OCI-LY1 (cell line): ENCODE data around the gene MOGAT1.

ENCODE experiments used
- H2AFZ ChIP-seq: fragments of 200-600 bp; sonication (generic), shearing (Covaris generic); 2 replicates; pipeline ENCODE4 v1.6.0; 2014; ENCODE audit warnings: antibody characterized with exemption, mild to moderate bottlenecking, low read length
- H3F3A ChIP-seq: fragments of 200-600 bp; sonication (generic), shearing (Covaris generic); 2 replicates; pipeline ENCODE4 v1.6.0; 2014; ENCODE audit warnings: mild to moderate bottlenecking, antibody characterized with exemption, low read length, moderate library complexity; ENCODE audit not compliant: insufficient read depth
- H3K27ac ChIP-seq: fragments of 200-600 bp; sonication (generic); 2 replicates; pipeline ENCODE4 v1.5.1; 2014; ENCODE audit warnings: low read length, mixed run types, mild to moderate bottlenecking, low read depth; ENCODE audit not compliant: poor library complexity, severe bottlenecking
- H3K27me3 ChIP-seq: fragments of 200-600 bp; sonication (generic); 2 replicates; pipeline ENCODE4 v1.6.0; 2014; ENCODE audit warnings: antibody characterized with exemption, mild to moderate bottlenecking, low read length, moderate library complexity; ENCODE audit not compliant: insufficient read depth
- H3K36me3 ChIP-seq: fragments of 200-600 bp; sonication (generic); 2 replicates; pipeline ENCODE4 v1.6.1; 2014; ENCODE audit warnings: mild to moderate bottlenecking, antibody characterized with exemption, low read length, moderate library complexity, mixed read lengths; ENCODE audit not compliant: insufficient read depth
- H3K4me1 ChIP-seq: fragments of 200-600 bp; sonication (generic); 2 replicates; pipeline ENCODE4 v1.5.1; 2014; ENCODE audit warnings: mild to moderate bottlenecking, low read length, moderate library complexity; ENCODE audit not compliant: insufficient read depth, severe bottlenecking
- H3K4me2 ChIP-seq: fragments of 200-600 bp; sonication (generic), shearing (Covaris generic); 2 replicates; pipeline ENCODE4 v1.6.1; 2014; ENCODE audit warnings: low read length
- H3K4me3 ChIP-seq: fragments of 200-600 bp; sonication (generic); 2 replicates; pipeline ENCODE4 v1.5.1; 2014; ENCODE audit warnings: low read length, low read depth, mild to moderate bottlenecking, mixed read lengths; ENCODE audit not compliant: poor library complexity, severe bottlenecking
- H3K79me2 ChIP-seq: fragments of 200-600 bp; shearing (Covaris generic); 2 replicates; pipeline ENCODE4 v1.6.1; 2016; ENCODE audit warnings: mixed run types, low read length, mixed read lengths; ENCODE audit not compliant: insufficient read depth
- H3K9ac ChIP-seq: fragments of 200-600 bp; sonication (generic), shearing (Covaris generic); 2 replicates; pipeline ENCODE4 v1.6.1; 2014; ENCODE audit warnings: mild to moderate bottlenecking, low read length, mixed read lengths
- H3K9me2 ChIP-seq: fragments of 200-600 bp; sonication (generic), shearing (Covaris generic); 2 replicates; pipeline ENCODE4 v1.6.1; 2014; ENCODE audit warnings: low read depth, mild to moderate bottlenecking, low read length, mixed read lengths
- H3K9me3 ChIP-seq: fragments of 200-600 bp; shearing (Covaris generic); 2 replicates; pipeline ENCODE4 v1.6.1; 2014; ENCODE audit warnings: low read length, mixed read lengths
- H4K20me1 ChIP-seq: fragments of 200-600 bp; sonication (generic), shearing (Covaris generic); 2 replicates; pipeline ENCODE4 v1.6.0; 2016; ENCODE audit warnings: mild to moderate bottlenecking, low read length; ENCODE audit not compliant: insufficient read depth
- EZH2 ChIP-seq: fragments of 200-600 bp; sonication (generic), shearing (Covaris generic); IDR thresholded peaks from 2 replicates; pipeline ENCODE4 v1.8.0; 2017; ENCODE audit warnings: borderline replicate concordance, mixed run types, mild to moderate bottlenecking, antibody characterized with exemption, low read length, moderate library complexity, mixed read lengths
- TF ChIP-seq, protein P1 (sequence below): fragments of 200-600 bp; sonication (generic), shearing (Covaris generic); IDR thresholded peaks from 2 replicates; pipeline ENCODE4 v1.5.1; 2017; ENCODE audit warnings: mild to moderate bottlenecking, antibody characterized with exemption, low read length, moderate library complexity, mixed read lengths

The MOGAT1 gene

DNA sequence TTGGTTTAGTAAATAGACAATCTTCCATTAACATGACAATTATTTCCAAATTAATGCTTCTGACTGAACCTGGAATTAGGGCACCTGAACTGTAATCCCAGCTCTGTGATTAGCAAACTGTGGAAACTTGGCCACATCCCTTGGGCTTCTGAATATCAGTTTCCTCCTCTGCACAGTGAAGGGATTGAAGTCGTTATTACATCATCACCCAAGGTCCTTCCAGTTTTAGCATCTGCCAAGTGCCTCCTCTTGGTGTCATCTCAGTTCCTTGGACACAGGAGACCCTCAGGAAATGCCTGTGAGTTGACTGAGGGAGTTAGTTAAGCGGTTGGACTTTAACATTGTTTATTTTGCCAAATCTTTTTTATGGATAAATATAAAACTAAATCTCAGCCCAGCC, 64.8 kb downstream of the MOGAT1 start:
- no peak for TF ChIP-seq EZH2
- TF ChIP-seq, protein P1, sequence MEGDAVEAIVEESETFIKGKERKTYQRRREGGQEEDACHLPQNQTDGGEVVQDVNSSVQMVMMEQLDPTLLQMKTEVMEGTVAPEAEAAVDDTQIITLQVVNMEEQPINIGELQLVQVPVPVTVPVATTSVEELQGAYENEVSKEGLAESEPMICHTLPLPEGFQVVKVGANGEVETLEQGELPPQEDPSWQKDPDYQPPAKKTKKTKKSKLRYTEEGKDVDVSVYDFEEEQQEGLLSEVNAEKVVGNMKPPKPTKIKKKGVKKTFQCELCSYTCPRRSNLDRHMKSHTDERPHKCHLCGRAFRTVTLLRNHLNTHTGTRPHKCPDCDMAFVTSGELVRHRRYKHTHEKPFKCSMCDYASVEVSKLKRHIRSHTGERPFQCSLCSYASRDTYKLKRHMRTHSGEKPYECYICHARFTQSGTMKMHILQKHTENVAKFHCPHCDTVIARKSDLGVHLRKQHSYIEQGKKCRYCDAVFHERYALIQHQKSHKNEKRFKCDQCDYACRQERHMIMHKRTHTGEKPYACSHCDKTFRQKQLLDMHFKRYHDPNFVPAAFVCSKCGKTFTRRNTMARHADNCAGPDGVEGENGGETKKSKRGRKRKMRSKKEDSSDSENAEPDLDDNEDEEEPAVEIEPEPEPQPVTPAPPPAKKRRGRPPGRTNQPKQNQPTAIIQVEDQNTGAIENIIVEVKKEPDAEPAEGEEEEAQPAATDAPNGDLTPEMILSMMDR: no peak
- Histone ChIP-seq H3K4me1 (no peaks in the 10 kb centered on the region), H3K27ac (no peak overlapping the region), H3K27me3 (no peaks in the 10 kb centered on the region), H3F3A (no peaks in the 10 kb centered on the region; the same call in 1 of the 2 replicates), H3K9ac (no peak overlapping the region), H3K36me3 (no peaks in the 10 kb centered on the region; the same call in 1 of the 2 replicates), H2AFZ (no peak overlapping the region), H3K4me2 (no peak overlapping the region), H4K20me1 (no peaks in the 10 kb centered on the region), H3K9me2 (no peaks in the 10 kb centered on the region), H3K9me3 (0 out of 2 replicates have a peak, but pooled peaks cover 2% of the 10 kb centered on the region), H3K4me3 (no peak overlapping the region), H3K79me2 (no peaks in the 10 kb centered on the region)

DNA sequence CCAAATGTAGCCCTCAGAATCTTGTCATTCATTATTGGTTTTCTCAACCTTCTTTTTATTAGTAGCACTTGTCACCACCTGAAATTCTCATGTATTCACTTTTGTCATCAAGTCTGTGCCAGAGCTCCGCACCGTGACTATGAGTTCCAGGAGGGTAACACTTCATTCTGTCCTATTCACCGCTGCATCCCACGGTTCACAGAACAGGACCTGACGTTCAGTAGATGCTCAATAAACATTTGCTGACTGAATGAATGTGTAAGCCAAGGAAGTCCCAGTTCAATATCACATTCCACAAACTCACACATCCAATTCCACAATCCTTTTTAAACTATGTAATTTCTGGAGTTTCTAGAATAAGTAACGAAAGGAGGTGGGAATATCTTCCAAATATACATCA, 65.5 kb downstream of the MOGAT1 start:
- H4K20me1 ChIP-seq: no peaks in the 10 kb centered on the region
- TF ChIP-seq, protein P1: no peak
- TF ChIP-seq EZH2: no peak
- no peak overlapping the region for H3K27ac ChIP-seq
- H3K4me1 ChIP-seq: no peaks in the 10 kb centered on the region
- H3K9ac ChIP-seq: no peak overlapping the region
- no peaks in the 10 kb centered on the region for H3K27me3 ChIP-seq
- 0 out of 2 replicates have a peak, but pooled peaks cover 2% of the 10 kb centered on the region for H3K9me3 ChIP-seq
- no peak overlapping the region for H2AFZ ChIP-seq
- no peaks in the 10 kb centered on the region for H3K79me2 ChIP-seq
- H3K36me3 ChIP-seq: no peaks in the 10 kb centered on the region; the same call in 1 of the 2 replicates
- no peaks in the 10 kb centered on the region; the same call in 1 of the 2 replicates for H3F3A ChIP-seq
- no peak overlapping the region for H3K4me2 ChIP-seq
- H3K9me2 ChIP-seq: no peaks in the 10 kb centered on the region
- H3K4me3 ChIP-seq: no peak overlapping the region

DNA sequence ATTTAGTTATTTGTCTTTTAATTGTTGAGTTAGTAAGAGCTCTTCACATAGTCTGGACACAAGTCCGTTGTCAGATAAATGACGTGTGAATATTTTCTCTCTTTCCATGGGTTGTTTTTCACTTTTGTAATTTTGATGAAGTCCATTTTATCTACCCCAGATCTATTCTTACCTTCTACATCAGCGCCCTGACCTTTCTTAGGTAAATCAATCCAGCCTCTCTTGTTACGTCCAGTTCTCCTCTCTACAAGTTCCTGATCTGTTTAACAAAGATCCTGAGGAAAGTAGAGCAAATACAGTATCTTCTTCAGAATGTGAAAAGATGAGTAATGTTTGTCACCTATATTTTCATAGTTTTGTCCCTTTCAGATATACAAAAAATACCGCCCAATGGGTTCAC, 66.9 kb downstream of the MOGAT1 start:
- Histone ChIP-seq H3K9me3 (0 out of 2 replicates have a peak, but pooled peaks cover 2% of the 10 kb centered on the region), H3F3A (no peaks in the 10 kb centered on the region; the same call in 1 of the 2 replicates), H3K27ac (no peak overlapping the region), H3K4me2 (no peak overlapping the region), H3K4me1 (no peaks in the 10 kb centered on the region), H3K9me2 (no peaks in the 10 kb centered on the region), H3K4me3 (no peak overlapping the region), H3K9ac (no peak overlapping the region), H4K20me1 (no peaks in the 10 kb centered on the region), H3K27me3 (no peaks in the 10 kb centered on the region), H3K79me2 (no peaks in the 10 kb centered on the region), H2AFZ (no peak overlapping the region), H3K36me3 (no peaks in the 10 kb centered on the region; the same call in 1 of the 2 replicates)
- TF ChIP-seq EZH2: no peak
- TF ChIP-seq, protein P1: no peak
